Measurements from ENCODE around the gene RBL2. TPM values are rescaled to one million over a fixed set of nuclear protein-coding genes. Genes with fewer than 3 reads are reported as not detected.
"Not testable (repeated sequence)": the region's sequence is repeated elsewhere in the genome, so short reads cannot be mapped to it uniquely, and the experiment has no call there.

Gene RBL2
- total RNA-seq, 1 experiment from 2014 or later: 12.4 TPM

GRCh38 chr16:53518550-53519416 is 84.5 kb downstream of the RBL2 start:
- in situ Hi-C loops (cut with HindIII; ENCODE audit: low pct_unique_long_range_greater_than_20kb, low sequenced_read_pairs): no loop called here
- DNase-seq (ENCODE audit: low read depth): no peak

- in situ Hi-C loops (cut with HindIII; ENCODE audit: low pct_unique_long_range_greater_than_20kb, low sequenced_read_pairs): no loop called here
Observed at GRCh38 chr16:53519417-53520091, 85.3 kb downstream of the RBL2 start.

GRCh38 chr16:53523126-53523804 is 89.0 kb downstream of the RBL2 start:
- DNase-seq (ENCODE audit: low read depth): no peak
- in situ Hi-C loops (cut with HindIII; ENCODE audit: low pct_unique_long_range_greater_than_20kb, low sequenced_read_pairs): no loop called here

More at GRCh38 chr16:53519417-53520091, 85.3 kb downstream of the RBL2 start:
- no peak for DNase-seq (ENCODE audit: low read depth)

- in situ Hi-C loops (cut with HindIII; ENCODE audit: low pct_unique_long_range_greater_than_20kb, low sequenced_read_pairs): no loop called here
- DNase-seq (ENCODE audit: low read depth): no peak
Observed at GRCh38 chr16:53523971-53524548, 89.8 kb downstream of the RBL2 start.

- DNase-seq (ENCODE audit: low read depth): no peak
- in situ Hi-C loops (cut with HindIII; ENCODE audit: low pct_unique_long_range_greater_than_20kb, low sequenced_read_pairs): no loop called here
Observed at GRCh38 chr16:53528797-53529196, 94.5 kb downstream of the RBL2 start.

- no peak for DNase-seq (ENCODE audit: low read depth)
- in situ Hi-C loops (cut with HindIII; ENCODE audit: low pct_unique_long_range_greater_than_20kb, low sequenced_read_pairs): no loop called here
Observed at GRCh38 chr16:53529513-53529912, 95.2 kb downstream of the RBL2 start.

GRCh38 chr16:53530046-53530445 is 95.8 kb downstream of the RBL2 start:
- in situ Hi-C loops (cut with HindIII; ENCODE audit: low pct_unique_long_range_greater_than_20kb, low sequenced_read_pairs): no loop called here
- no peak for DNase-seq (ENCODE audit: low read depth)

GRCh38 chr16:53530741-53531140 is 96.5 kb downstream of the RBL2 start:
- in situ Hi-C loops (cut with HindIII; ENCODE audit: low pct_unique_long_range_greater_than_20kb, low sequenced_read_pairs): no loop called here

GRCh38 chr16:53534206-53534605 is 99.9 kb downstream of the RBL2 start:
- DNase-seq (ENCODE audit: low read depth): no peak
- in situ Hi-C loops (cut with HindIII; ENCODE audit: low pct_unique_long_range_greater_than_20kb, low sequenced_read_pairs): no loop called here

More at GRCh38 chr16:53530741-53531140, 96.5 kb downstream of the RBL2 start:
- no peak for DNase-seq (ENCODE audit: low read depth)

GRCh38 chr16:53537626-53538025 is 103.4 kb downstream of the RBL2 start:
- in situ Hi-C loops (cut with HindIII; ENCODE audit: low pct_unique_long_range_greater_than_20kb, low sequenced_read_pairs): no loop called here
- DNase-seq (ENCODE audit: low read depth): no peak

GRCh38 chr16:53539346-53539745 is 105.1 kb downstream of the RBL2 start:
- DNase-seq (ENCODE audit: low read depth); in situ Hi-C loops (cut with HindIII; ENCODE audit: low pct_unique_long_range_greater_than_20kb, low sequenced_read_pairs): not testable (repeated sequence)

GRCh38 chr16:53539759-53540718 is 105.8 kb downstream of the RBL2 start:
- in situ Hi-C loops (cut with HindIII; ENCODE audit: low pct_unique_long_range_greater_than_20kb, low sequenced_read_pairs); DNase-seq (ENCODE audit: low read depth): not testable (repeated sequence)

Other genes with a start within 250 kb of the RBL2 start
- 6.1 and 10.0 TPM in 2 replicates for gene AKTIP, start 68.7 kb downstream of the RBL2 start, total RNA-seq (2014; rRNA removed; shearing (Covaris generic); ENCODE audit: low replicate concordance)

Data from Caki2 (cell line).